Loucy (cell line): ENCODE data around the gene YAP1.

Source experiments
- CTCF ChIP-seq: fragments of 200-600 bp; sonication (generic); conservative IDR thresholded peaks from 2 replicates; pipeline ENCODE4 v1.5.1; 2014; ENCODE audit warnings: mild to moderate bottlenecking, antibody characterized with exemption, low read length
- EZH2phosphoT487 ChIP-seq: fragments of 200-600 bp; IDR thresholded peaks from 2 replicates; pipeline ENCODE4 v1.6.1; 2018; ENCODE audit warnings: antibody characterized with exemption, mild to moderate bottlenecking, moderate library complexity, borderline replicate concordance

- TF ChIP-seq CTCF (no peak), EZH2phosphoT487 (no peak)
These were observed 157.4 kb downstream of the YAP1 start for GRCh38 chr11:102267609-102268008.
